ENCODE results near the gene TRIM34.

- TF ChIP-seq CTCF (IDR thresholded peaks at IDR 0.05; ENCODE audit: low read length) (no peak), EZH2phosphoT487 (IDR thresholded peaks at IDR 0.05; ENCODE audit: low read length) (no peak), EZH2 (optimal IDR thresholded peaks at IDR 0.05; ENCODE audit: low read depth, low read length) (no peak)
These were observed 480 bp downstream of the TRIM34 start for GRCh38 chr11:5625281-5625680.

All from MM.1S (cell line).